NCI-H2081 (cell line): ENCODE data around the gene NLRC4.
"Not testable (repeated sequence)": the region's sequence is repeated elsewhere in the genome, so short reads cannot be mapped to it uniquely, and the experiment has no call there.

ENCODE experiments used
- DNase-seq, 2 experiments: peaks; one replicate each; lab custom pipeline; 2025; lab: John Stamatoyannopoulos, UW

NLRC4 gene

DNA sequence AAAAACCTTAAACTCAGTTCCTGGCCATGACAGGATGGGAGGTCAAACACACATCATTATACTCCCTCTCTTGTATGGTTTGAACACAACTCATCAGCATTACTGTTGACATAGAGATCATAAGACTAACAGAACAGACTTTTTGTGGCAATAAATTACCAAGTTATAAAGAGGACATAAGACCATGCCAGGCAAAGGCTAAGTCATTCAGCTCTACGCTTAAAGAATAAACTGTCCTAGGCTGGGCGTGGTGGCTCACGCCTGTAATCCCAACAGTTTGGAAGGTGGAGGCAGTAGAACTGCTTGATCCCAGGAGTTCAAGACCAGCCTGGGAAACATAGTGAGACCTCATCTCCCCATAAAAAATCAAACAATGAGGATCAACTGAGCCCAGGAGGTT is 16.4 kb downstream of the NLRC4 start:
- DNase-seq = no peak

DNA sequence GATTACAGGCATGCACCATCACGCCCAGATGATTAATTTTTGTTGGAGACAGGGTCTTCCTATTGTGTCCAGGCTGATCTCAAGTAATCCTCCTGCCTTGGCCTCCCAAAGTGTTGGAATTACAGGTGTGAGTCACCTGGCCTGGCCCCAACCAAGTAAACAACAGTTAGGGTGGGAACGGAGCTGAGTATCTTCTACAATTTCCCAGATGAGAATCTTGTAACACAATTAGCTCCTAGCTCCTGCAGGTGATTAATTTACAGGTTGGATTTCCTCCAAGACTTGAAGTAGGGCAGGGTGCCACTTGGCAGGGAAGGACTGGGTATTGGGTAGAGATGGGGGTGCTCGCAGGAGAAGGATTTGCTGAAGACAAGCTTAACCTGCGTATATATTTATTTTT is 17.8 kb downstream of the NLRC4 start:
- no peak for DNase-seq

DNA sequence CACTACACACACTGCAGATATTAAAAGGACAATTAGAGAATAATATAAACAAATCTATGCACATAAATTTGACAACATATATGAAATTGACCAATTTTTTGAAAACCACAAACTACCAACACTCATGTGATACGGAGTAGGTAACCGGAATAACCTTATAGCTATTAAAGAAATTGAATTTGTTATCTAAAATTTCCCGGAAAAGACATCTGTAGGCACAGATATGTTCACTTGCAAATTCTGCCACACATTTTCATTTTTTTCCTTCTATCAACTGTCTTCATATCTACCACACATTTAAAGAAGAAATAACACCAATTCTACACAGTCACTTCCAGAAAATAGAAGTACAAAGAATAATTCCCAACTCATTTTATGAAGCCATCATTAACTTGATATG is 22.4 kb downstream of the NLRC4 start:
- DNase-seq = no peak

DNA sequence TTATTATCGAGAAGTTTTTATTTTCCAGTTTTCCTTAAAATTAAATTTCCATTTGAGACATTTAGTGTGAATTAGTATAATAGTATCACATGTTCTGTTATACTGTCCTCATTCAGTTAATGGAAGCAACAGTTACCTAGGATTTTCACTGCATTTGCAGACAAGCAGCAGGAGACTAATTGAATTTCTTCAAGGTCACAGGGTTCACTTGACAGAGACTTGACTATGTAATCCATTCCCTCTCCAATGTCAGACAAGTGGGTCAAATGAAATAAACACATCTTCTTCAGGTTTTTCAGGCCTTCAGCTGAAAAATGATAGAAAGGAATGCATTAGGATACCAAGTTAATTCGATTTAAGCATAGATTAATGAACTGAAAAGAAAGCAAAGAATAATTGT is 26.7 kb downstream of the NLRC4 start:
- no peak for DNase-seq

DNA sequence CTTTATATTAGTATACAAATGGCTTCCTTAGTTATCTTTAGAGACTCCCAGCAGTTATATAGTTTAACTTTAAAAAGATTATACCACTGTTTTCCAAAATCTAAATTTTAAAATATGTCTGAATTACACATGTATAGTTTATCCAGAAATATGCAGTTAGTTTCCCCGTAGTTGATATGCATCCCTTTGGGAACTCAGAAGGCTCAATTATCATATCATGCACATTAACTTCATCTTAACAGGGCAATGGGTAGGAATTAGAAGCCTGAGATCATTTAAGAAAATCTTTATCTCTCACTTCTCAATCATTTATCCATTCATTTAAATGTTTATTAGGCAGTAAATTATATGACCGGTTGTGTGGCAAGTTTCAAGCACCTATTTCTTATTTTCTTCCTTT is 27.2 kb downstream of the NLRC4 start:
- no peak for DNase-seq

DNA sequence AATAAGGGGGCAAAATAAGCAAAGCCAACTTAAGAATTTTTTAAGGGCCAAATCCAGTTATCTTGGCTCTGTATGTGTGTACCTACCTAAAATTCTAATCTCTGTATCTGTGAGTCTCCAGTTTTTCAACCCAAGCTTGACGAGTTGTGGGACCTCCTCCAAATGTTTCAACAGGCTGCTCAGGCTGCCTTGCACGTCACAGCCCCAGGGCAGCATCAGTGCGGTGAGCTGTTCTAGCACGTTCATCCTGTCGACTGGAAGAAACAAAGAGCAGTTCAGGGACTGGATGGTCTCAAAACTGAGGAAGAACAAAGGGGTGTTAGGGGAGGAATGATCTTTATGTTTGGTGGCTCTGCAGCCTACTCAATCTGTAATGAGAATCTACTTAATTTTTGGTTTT is 29.4 kb downstream of the NLRC4 start:
- DNase-seq = no peak

DNA sequence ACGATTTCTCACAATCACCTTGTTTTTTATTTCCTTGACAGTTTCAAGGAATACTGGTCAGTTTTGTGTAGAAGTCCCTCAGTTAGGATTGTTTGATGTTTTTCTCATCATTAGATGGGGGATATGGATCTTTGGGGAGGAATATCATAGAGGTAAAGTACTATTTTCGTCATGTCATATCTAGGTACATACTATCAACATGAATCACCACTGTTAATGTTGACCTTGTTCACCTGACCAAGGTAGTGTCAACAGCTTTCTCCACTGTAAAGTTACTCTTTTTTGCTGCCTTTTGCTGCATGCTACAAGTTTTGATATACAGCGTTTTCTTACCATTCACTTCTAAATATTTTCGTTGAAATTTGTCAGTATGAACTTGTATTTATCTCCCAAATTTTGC is 32.7 kb downstream of the NLRC4 start:
- no peak for DNase-seq

DNA sequence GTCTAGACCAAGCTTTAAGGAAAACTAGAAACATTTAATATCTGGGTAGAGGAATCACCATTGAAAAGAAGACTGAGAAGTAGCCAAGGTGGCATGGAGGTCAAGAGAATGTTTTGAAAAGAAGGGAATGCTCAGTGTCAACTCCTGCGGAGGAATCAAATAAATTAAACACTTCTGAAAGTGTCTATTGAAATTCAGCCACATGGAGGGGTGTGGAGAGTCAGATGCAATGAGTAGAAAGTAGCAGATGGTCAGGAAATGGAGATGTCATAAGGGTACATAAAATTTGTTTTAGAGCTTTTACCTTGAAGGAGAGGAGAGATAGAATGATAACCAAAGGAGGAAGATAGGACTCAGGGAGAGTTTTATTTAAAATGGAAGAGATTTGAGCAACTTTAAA is 35.1 kb downstream of the NLRC4 start:
- no peak for DNase-seq

DNA sequence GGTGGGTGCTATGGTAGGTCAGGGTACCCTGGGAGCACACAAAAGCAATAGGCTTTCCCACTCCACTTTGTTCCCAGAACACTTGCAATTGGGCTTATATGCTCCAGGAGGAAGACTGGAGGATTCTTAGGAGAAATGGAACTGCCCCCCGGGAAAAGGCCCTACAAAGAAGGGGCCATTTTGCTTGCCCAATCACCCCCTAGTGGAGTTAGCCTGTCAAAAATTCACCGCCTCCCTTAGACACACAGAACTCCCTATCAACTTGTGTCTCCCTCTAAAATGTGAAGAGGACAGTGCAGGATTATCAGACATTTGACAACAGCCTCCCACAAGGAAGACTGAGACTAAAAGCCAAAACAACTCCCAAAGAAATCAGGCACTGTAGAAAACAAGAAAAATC is 36.5 kb downstream of the NLRC4 start:
- DNase-seq = no peak

DNA sequence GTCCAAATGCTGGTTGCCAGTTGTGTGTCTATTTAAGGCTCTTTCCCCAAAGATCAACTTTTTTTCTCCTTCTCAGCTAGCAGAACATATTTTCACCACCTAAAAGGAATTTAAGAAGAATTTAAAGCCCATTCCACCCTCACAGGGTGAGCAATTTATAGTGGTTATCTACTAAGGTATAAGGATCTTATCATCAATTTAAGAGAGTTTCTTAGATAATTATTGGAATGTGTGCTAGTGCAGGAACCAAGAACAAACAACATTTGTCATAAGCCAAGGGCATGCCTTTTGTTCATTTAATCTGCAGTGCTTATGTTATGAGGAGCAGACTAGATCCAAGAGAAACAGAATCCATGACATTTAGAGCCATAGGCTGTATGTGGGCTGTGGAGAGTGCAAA is 37.2 kb downstream of the NLRC4 start:
- no peak for DNase-seq

DNA sequence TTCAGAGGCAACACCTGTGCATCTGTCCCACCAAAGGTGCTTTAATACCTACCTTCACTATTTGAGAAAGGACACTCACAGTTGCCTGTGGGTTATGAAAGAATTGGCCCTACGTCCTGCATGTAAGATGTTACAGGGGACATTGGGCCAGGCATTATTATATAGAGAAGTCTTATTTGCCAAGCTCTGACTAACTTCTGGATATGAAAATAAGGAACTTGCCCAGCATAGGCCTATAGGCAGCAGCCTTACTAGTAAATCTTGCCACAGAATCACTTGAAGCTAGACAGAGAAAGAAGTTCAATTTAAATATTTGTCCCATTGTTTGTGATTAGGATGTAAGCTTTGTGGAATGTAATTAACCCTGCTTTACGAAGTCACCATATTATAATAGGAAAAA is 41.7 kb downstream of the NLRC4 start:
- DNase-seq = no peak

DNA sequence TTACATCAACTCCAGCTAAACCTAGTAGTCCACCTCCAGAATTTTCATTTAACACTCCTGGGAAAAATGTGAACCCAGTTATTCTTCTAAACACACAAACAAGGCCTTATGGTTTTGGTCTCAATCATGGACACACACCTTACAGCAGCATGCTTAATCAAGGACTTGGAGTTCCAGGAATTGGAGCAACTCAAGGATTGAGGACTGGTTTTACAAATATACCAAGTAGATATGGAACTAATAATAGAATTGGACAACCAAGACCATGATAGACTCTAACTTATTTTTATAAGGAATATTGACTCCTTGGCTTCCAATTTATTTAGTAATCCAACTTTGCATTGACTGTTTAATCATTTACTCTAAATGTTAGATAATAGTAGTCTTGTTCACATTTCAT is 44.2 kb downstream of the NLRC4 start:
- DNase-seq = no peak

DNA sequence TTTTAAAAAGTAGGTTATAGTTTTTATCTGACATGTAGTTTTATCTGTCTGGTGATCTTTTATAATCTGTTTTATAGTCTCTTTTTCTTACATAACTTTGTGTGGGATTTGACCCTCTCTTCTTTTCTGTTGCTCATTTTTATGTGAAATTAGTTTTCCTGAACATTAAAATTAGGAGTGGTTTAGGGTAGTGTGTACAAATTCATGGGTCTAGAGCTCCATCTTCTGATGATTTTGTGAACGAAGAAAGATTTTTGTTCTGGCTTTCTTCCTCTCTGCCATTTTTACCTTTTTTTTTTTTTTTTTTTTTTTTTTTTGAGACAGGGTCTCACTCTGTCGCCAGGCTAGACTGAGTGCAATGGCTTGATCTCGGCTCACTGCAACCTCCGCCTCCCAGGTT is 52.4 kb downstream of the NLRC4 start:
- DNase-seq = no peak

DNA sequence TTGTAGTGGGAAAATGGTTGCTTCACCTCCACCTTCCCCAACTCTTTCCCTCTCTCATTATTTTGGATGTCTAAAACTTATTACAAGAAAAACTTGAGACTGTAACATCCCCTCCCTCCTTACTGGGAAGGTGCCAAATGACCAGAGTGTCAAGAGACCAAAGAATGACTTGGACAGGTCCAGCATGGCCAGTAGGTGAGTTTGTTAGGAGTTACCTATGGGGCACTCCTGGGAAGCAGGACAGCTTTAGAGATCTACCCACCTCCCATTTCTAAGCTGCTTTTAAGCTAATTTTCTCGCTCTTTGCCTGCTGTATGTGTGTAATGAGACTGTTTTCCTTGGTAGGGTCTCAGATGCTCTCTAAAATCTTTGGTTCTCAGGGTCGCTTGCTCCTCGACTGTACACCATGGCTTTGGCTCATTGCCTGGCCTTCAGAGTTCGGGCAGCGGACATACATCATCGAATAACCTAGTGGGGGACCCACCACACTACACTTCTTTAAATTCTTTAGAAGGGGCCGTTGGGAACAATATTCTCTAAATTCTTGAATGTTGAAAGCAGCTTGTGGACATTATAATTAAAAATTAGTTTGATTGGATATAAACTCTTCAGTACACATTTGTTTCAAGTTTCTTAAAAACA is 53.8 kb downstream of the NLRC4 start:
- DNase-seq = no peak

DNA sequence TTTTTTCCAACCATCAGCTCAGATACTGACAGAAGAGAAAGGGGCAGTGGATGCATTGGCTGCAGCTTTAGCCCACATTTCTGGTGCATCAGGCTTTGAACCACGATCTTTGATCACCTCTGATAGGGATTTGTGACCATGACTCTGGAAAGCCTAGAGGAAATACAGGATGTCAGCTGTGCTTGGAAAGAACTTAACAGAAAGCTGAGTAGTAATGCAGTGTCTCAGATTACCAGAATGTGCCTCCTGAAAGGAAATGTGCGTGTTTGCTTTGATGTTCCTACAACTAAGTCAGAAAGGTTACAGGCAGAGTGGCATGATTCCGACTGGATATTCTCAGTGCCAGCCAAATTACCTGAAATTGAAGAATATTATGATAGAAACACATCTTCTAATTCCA is 61.3 kb downstream of the NLRC4 start:
- DNase-seq = not testable (repeated sequence)

DNA sequence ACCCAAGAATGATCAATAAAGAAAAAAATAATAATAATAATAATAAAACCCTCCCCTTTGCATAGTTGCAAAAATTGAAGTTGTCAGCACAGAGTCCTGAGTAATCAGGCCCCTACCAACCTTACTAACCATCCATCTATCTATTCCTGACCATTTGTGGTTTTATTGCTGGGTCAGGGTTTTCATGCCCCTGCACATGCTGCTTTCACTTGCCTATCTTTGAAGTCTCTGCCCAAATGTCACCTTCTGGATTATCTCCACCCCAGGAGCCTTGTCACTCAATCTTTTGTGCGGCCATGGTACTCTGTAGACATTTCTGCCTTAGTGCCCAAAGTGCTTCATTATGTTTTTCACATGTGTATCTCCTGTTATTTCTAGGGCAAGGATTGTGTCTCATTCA is 63.9 kb downstream of the NLRC4 start:
- DNase-seq = no peak

DNA sequence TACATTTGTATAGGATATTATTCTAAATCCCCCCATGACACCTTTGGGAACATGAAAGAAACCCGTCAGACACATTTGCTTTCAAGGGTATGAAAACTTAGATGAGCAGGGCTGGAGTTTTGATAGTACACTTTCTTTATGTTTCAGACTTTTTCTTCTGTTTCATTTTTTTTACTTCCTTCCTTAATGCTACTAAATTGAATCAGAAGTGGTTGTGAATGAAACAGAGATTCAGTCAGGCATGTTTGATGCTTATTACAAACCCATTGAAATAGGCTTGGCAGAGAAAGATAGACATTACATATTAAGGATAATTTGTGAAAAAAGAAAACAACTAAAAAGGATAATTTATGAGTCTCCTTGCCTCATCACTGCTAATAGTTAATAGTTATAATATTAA is 72.3 kb downstream of the NLRC4 start:
- no peak for DNase-seq

DNA sequence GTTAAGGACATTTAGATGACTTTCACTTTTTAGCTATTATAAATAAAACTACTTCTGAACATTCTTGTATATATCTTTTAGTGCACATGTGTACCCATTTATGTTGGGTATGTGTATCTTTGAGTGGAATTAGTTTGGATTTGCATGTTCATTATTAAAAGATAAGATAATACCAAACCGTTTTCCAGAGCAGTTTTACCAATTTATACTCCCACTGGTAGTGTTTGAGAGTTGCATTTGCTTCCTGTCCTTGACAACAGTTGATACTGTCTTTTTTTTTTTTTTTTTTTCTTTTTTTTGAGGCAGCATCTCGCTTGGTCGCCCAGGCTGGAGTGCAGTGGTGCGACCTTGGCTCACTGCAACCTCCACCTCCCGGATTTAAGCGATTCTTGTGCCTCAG is 75.7 kb downstream of the NLRC4 start:
- DNase-seq = no peak

DNA sequence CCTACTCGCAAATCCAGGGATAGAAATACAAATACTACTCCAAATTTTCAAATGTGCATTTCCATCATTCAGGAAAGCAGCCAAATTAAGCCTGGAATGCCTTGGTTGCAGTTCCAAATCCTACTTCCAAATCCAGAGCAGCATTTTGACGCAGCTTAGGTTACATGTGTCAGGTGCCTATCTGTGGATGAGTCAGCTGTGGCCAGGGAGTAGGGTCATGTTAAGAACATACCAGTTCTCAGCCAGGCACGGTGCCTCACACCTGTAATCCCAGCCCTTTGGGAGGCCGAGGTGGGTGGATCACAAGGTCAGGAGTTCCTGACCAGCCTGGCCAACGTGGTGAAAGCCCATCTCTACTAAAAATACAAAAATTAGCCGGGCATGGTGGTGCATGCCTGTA is 82.0 kb downstream of the NLRC4 start:
- DNase-seq = no peak
